GM12878 (cell line): Measurements from ENCODE around the gene SPAG17. TPM values are rescaled to one million over a fixed set of nuclear protein-coding genes. Genes with fewer than 3 reads are reported as not detected.

Experiments
- ATAC-seq: fragments of 200-7000 bp; cut with Tn5 transposase; 3 replicates; pipeline ENCODE4 v1.9.1; 2020; ENCODE audit warnings: mild to moderate bottlenecking, moderate library complexity
- BruUV-seq: library from RNA; stranded (reverse); fragments of 400-500 nt; replicated peaks from 2 replicates; lab custom pipeline; 2021; lab: Mats Ljungman, UMichigan
- CTCF ChIA-PET: fragments of 300-600 bp; sonication (Branson Sonifier 250); formaldehyde crosslinking; extraction: SDS; loops from one replicate; lab custom pipeline; 2021; ENCODE audit warnings: inconsistent platforms; lab: Yijun Ruan, JAX
- POLR2A ChIA-PET: fragments of 350-600 bp; formaldehyde crosslinking; extraction: SDS; loops from one replicate; lab custom pipeline; 2021; ENCODE audit warnings: inconsistent platforms; lab: Charles Lee
- RAD21 ChIA-PET: fragments of 300-600 bp; sonication (Branson Sonifier 250); formaldehyde crosslinking; loops from one replicate; lab custom pipeline; 2023; ENCODE audit warnings: antibody characterized with exemption; ENCODE audit not compliant: unreplicated experiment; lab: Charles Lee
- SMC1A ChIA-PET: fragments of 300-600 bp; sonication (Branson Sonifier 250); formaldehyde crosslinking; loops from one replicate; lab custom pipeline; 2023; ENCODE audit not compliant: unreplicated experiment, uncharacterized antibody; lab: Charles Lee
- DNase-seq: peaks from one replicate; pipeline ENCODE4 v3.0.0-alpha.2; 2011; ENCODE audit warnings: low read depth, low spot score
- FAIRE-seq: peaks from 3 replicates; lab custom pipeline; 2011; peaks lifted over from hg19 to GRCh38; lab: Jason Lieb, UNC
- H2AFZ ChIP-seq: 2 replicates; pipeline ENCODE4 v1.6.0; 2011; ENCODE audit warnings: low read depth, low read length, control low read depth; ENCODE audit not compliant: control insufficient read depth
- H3K27ac ChIP-seq: 2 replicates; pipeline ENCODE4 v1.5.1; 2011; ENCODE audit warnings: control low read depth; ENCODE audit not compliant: control insufficient read depth, insufficient read depth
- H3K27me3 ChIP-seq, 2 experiments: replicated peaks in 1 of 2; 2 replicates each; pipeline versions ENCODE4 v1.6.0 to v1.6.1; 2011; ENCODE audit warnings: low read length in 1 of 2; ENCODE audit not compliant: control insufficient read depth in 2 of 2, insufficient read depth in 2 of 2
- H3K36me3 ChIP-seq, 2 experiments: 2 replicates each; pipeline ENCODE4 v1.5.1; 2011; ENCODE audit warnings: low read length in 1 of 2; ENCODE audit not compliant: control insufficient read depth in 2 of 2, insufficient read depth in 2 of 2
- H3K4me1 ChIP-seq: 2 replicates; pipeline ENCODE4 v1.6.1; 2011; ENCODE audit warnings: mild to moderate bottlenecking, low read length, moderate library complexity, mixed read lengths; ENCODE audit not compliant: control insufficient read depth, insufficient read depth
- H3K4me2 ChIP-seq: 2 replicates; pipeline ENCODE4 v1.6.0; 2011; ENCODE audit warnings: control low read depth; ENCODE audit not compliant: control insufficient read depth, insufficient read depth
- H3K4me3 ChIP-seq: fragments of 200-600 bp; sonication (generic); 2 replicates; pipeline ENCODE4 v1.5.1; 2016
- H3K79me2 ChIP-seq: 2 replicates; pipeline ENCODE4 v1.6.0; 2011; ENCODE audit warnings: low read length; ENCODE audit not compliant: control insufficient read depth, insufficient read depth
- H3K9ac ChIP-seq: 2 replicates; pipeline ENCODE4 v1.8.0; 2011; ENCODE audit warnings: low read length, control low read depth, mixed read lengths; ENCODE audit not compliant: control insufficient read depth, insufficient read depth
- H3K9me3 ChIP-seq: replicated peaks from 3 replicates; pipeline ENCODE4 v1.5.1; 2011; ENCODE audit warnings: mild to moderate bottlenecking, low read length; ENCODE audit not compliant: control insufficient read depth, insufficient read depth
- H4K20me1 ChIP-seq: 2 replicates; pipeline ENCODE4 v1.6.0; 2011; ENCODE audit not compliant: control insufficient read depth, insufficient read depth
- BHLHE40 ChIP-seq, 2 experiments: fragments of 450-650 bp in 1 of 2; IDR thresholded peaks; 2 replicates each; pipeline ENCODE4 v1.6.1; 2011 to 2017; ENCODE audit warnings: low read depth in 2 of 2, borderline replicate concordance in 1 of 2, improper control_type of control experiment in 1 of 2, low read length in 1 of 2, mild to moderate bottlenecking in 1 of 2
- ETV6 ChIP-seq, 2 experiments: fragments of 450-650 bp in 1 of 2; IDR thresholded peaks in 1 of 2; conservative IDR thresholded peaks in 1 of 2; 2 replicates each; pipeline ENCODE4 v1.6.1; 2014; ENCODE audit warnings: antibody characterized with exemption in 1 of 2, borderline replicate concordance in 1 of 2, low read depth in 1 of 2, mild to moderate bottlenecking in 1 of 2, moderate library complexity in 1 of 2
- HDAC2 ChIP-seq: fragments of 200-600 bp; sonication (generic); IDR thresholded peaks from 2 replicates; pipeline ENCODE4 v1.6.1; 2017
- JUNB ChIP-seq: IDR thresholded peaks from 2 replicates; pipeline ENCODE4 v1.6.1; 2016; ENCODE audit warnings: antibody characterized with exemption, mild to moderate bottlenecking
- NFIC ChIP-seq: IDR thresholded peaks from 2 replicates; pipeline ENCODE4 v1.6.1; 2012; ENCODE audit warnings: low read depth, mild to moderate bottlenecking, inconsistent platforms, low read length, moderate library complexity
- RELA ChIP-seq: fragments of 450-650 bp; IDR thresholded peaks from 2 replicates; pipeline ENCODE4 v1.8.0; 2014; ENCODE audit warnings: borderline replicate concordance; ENCODE audit not compliant: partially characterized antibody
- SIX5 ChIP-seq: IDR thresholded peaks from 2 replicates; pipeline ENCODE4 v1.6.1; 2011; ENCODE audit warnings: mild to moderate bottlenecking, low read depth, low read length, moderate library complexity; ENCODE audit not compliant: severe bottlenecking
- SMAD1 ChIP-seq: fragments of 450-650 bp; IDR thresholded peaks from 2 replicates; pipeline ENCODE4 v1.6.1; 2018; ENCODE audit warnings: mild to moderate bottlenecking, low read depth; ENCODE audit not compliant: partially characterized antibody
- WGBS: methylation state at CpG from one replicate; pipeline ENCODE4 v1.1.6; 2016; ENCODE audit warnings: low lambda C conversion rate; ENCODE audit not compliant: insufficient replicate concordance, insufficient coverage; ENCODE audit errors: missing lambda C conversion rate; 5-methylcytosine and 5-hydroxymethylcytosine counted together
- in situ Hi-C: fragments of 300-500 bp; cut with MboI; formaldehyde crosslinking; loops from 9 replicates; pipeline ENCODE4 v1.14.3; 2018; ENCODE audit warnings: mixed read lengths
- intact Hi-C: fragments of 100-400 bp; cut with micrococcal nuclease; formaldehyde crosslinking; loops from one replicate; pipeline ENCODE4 v1.14.2; 2022; ENCODE audit not compliant: unreplicated experiment
- polyA plus RNA-seq, 11 experiments: library from polyadenylated mRNA; depleted of rRNA in 4 of 11; unstranded in 6 of 11; stranded (reverse) in 5 of 11; fragments of >200 nt; fragmentation: Nextera tagmentation in 4 of 11; fragmentation: Illumina TruSeq in 1 of 11; extraction: Ambion mirVana in 4 of 11; extraction: Trizol in 1 of 11; gene quantifications; 1 replicate in 1 of 11; 2 replicates in 10 of 11; pipeline versions ENCODE4 v1.2.1 to v1.2.3, GENCODE V29; 2011 to 2016; ENCODE audit warnings: inconsistent platforms in 2 of 11, missing spikeins in 2 of 11, low read depth in 1 of 11
- total RNA-seq, 4 experiments: library from RNA; depleted of rRNA in 3 of 4; stranded (reverse); fragments of >200 nt in 3 of 4; fragmentation: Illumina TruSeq in 1 of 4; extraction: Trizol in 1 of 4; gene quantifications; 2 replicates each; pipeline versions ENCODE4 v1.2.1 to v1.2.3, GENCODE V29; 2013 to 2021
- TF ChIP-seq, protein P1 (sequence below): fragments of 150-350 bp; IDR thresholded peaks from 2 replicates; pipeline ENCODE4 v1.6.1; 2014; ENCODE audit warnings: mild to moderate bottlenecking, low read depth, low read length
- TF ChIP-seq, protein P2 (sequence below): IDR thresholded peaks from 2 replicates; pipeline ENCODE4 v1.6.1; 2012; ENCODE audit warnings: low read depth, low read length, improper control_type of control experiment

Gene SPAG17
- total and polyA plus RNA-seq, 10 of the 15 experiments (the other 5 are each of a cell fraction or from before 2014, with no cell fraction given), result 0.02 to 0.16 (median 0.03) TPM; not detected in 7

DNA sequence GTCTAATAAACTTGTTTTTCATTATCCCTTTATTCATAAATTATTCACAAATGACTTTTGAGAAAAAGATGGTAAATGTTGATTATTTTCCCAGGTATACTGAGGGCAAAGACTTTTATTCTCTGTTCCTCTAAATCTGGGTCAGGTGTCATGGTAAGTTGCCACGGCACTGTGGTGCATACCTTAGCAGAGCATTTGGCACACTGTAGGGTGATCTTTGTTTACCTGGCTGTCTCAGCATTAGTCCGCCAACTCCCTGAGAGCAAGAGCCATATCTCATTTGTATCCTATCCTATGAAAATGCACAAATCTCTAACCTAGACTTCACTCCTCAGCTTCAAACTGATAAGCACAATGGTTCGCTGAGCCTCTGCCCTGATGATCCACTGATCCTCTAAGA is 280.5 kb downstream of the SPAG17 start:
- H3K9ac ChIP-seq, result no peak overlapping the region
- DNase-seq (no peak), FAIRE-seq (no peak), ATAC-seq (no peak)
- H3K27me3 ChIP-seq, result no peaks in the 10 kb centered on the region
- ChIA-PET POLR2A (no interaction called here), CTCF (interaction anchor here (1.2 kb wide), 1 partner anchor 9 kb away, joined by 4 read pairs; no protein-coding TSS in a partner anchor), SMC1A (interaction anchor here (0.6 kb wide), 1 partner anchor 138 kb away, joined by 3 read pairs; no protein-coding TSS in a partner anchor), RAD21 (no interaction called here)
- H3K36me3 ChIP-seq, result peaks cover 0 to 4% of the 10 kb centered on the region in 2 experiments; a peak in 1 of 4 replicates
- H3K4me2 ChIP-seq, result no peak overlapping the region
- H3K4me3 ChIP-seq, result no peak overlapping the region
- H3K79me2 ChIP-seq, result no peaks in the 10 kb centered on the region
- no peaks in the 10 kb centered on the region for H3K4me1 ChIP-seq
- intact Hi-C loops (no loop called here), in situ Hi-C loops (no loop called here)
- no peak overlapping the region for H3K27ac ChIP-seq
- TF ChIP-seq RELA (no peak), SMAD1 (no peak), NFIC (no peak), BHLHE40 (IDR thresholded peaks at IDR 0.05; ENCODE audit: borderline replicate concordance in 1 of 2, low read depth in 2 of 2, low read length in 1 of 2) (no peak), JUNB (no peak), SIX5 (no peak), HDAC2 (no peak), ETV6 (conservative IDR thresholded peaks at IDR 0.05 in 1 of 2, IDR thresholded peaks at IDR 0.05 in 1 of 2; ENCODE audit: borderline replicate concordance in 1 of 2, low read depth in 1 of 2) (no peak)
- TF ChIP-seq, protein P1, sequence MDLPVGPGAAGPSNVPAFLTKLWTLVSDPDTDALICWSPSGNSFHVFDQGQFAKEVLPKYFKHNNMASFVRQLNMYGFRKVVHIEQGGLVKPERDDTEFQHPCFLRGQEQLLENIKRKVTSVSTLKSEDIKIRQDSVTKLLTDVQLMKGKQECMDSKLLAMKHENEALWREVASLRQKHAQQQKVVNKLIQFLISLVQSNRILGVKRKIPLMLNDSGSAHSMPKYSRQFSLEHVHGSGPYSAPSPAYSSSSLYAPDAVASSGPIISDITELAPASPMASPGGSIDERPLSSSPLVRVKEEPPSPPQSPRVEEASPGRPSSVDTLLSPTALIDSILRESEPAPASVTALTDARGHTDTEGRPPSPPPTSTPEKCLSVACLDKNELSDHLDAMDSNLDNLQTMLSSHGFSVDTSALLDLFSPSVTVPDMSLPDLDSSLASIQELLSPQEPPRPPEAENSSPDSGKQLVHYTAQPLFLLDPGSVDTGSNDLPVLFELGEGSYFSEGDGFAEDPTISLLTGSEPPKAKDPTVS, result no peak
- TF ChIP-seq, protein P2, sequence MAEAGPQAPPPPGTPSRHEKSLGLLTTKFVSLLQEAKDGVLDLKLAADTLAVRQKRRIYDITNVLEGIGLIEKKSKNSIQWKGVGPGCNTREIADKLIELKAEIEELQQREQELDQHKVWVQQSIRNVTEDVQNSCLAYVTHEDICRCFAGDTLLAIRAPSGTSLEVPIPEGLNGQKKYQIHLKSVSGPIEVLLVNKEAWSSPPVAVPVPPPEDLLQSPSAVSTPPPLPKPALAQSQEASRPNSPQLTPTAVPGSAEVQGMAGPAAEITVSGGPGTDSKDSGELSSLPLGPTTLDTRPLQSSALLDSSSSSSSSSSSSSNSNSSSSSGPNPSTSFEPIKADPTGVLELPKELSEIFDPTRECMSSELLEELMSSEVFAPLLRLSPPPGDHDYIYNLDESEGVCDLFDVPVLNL, result no peak
- H2AFZ ChIP-seq, result no peak overlapping the region
- BruUV-seq, result no TSS peak
- 94% methylated on average over 3 of the region's 3 CpGs for WGBS
- H4K20me1 ChIP-seq, result no peaks in the 10 kb centered on the region
- H3K9me3 ChIP-seq, result no peaks in the 10 kb centered on the region
